ENCODE results near the gene GPX6. TPM values are rescaled to one million over a fixed set of nuclear protein-coding genes. Genes with fewer than 3 reads are reported as not detected.

GPX6 gene
- total RNA-seq, 3 donors from 2014 or later (not counting 1 experiment from before 2014, with no cell fraction given) = not detected

- DNase-seq (no peak), ATAC-seq (no peak)
- H3K27me3 Mint-ChIP-seq (ENCODE audit: low read depth in 2 of 2) = peaks cover 37 to 76% of the 10 kb centered on the region in 2 donors
- H3K36me3 Mint-ChIP-seq = no peaks in the 10 kb centered on the region
- H3K9me3 Mint-ChIP-seq = no peaks in the 10 kb centered on the region
- no peak overlapping the region for H3K4me3 ChIP-seq (ENCODE audit: low read length)
- H3K4me3 Mint-ChIP-seq = no peak overlapping the region
- peaks cover 3% of the 10 kb centered on the region for H3K27me3 ChIP-seq (ENCODE audit: control insufficient read depth, insufficient read depth, low read length)
- no peak overlapping the region for H3K27ac Mint-ChIP-seq
- 74% methylated on average over 7 of the region's 7 CpGs for WGBS (ENCODE audit: insufficient coverage)
- H3K36me3 ChIP-seq (ENCODE audit: control insufficient read depth, insufficient read depth, low read length) = no peaks in the 10 kb centered on the region
- H3K4me1 ChIP-seq (ENCODE audit: control insufficient read depth, insufficient read depth, low read length) = no peaks in the 10 kb centered on the region
- H3K27ac ChIP-seq (ENCODE audit: low read length) = no peak overlapping the region
- H3K9me3 ChIP-seq (ENCODE audit: control insufficient read depth, insufficient read depth, low read length) = no peaks in the 10 kb centered on the region
- intact Hi-C loops (cut with micrococcal nuclease) = no loop called here
- no peaks in the 10 kb centered on the region for H3K4me1 Mint-ChIP-seq
- TF ChIP-seq, protein P1, sequence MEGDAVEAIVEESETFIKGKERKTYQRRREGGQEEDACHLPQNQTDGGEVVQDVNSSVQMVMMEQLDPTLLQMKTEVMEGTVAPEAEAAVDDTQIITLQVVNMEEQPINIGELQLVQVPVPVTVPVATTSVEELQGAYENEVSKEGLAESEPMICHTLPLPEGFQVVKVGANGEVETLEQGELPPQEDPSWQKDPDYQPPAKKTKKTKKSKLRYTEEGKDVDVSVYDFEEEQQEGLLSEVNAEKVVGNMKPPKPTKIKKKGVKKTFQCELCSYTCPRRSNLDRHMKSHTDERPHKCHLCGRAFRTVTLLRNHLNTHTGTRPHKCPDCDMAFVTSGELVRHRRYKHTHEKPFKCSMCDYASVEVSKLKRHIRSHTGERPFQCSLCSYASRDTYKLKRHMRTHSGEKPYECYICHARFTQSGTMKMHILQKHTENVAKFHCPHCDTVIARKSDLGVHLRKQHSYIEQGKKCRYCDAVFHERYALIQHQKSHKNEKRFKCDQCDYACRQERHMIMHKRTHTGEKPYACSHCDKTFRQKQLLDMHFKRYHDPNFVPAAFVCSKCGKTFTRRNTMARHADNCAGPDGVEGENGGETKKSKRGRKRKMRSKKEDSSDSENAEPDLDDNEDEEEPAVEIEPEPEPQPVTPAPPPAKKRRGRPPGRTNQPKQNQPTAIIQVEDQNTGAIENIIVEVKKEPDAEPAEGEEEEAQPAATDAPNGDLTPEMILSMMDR (IDR thresholded peaks at IDR 0.05) = no peak
These were observed 16.0 kb upstream of the GPX6 start for GRCh38 chr6:28531479-28532128.

- peaks cover 38 to 77% of the 10 kb centered on the region in 2 donors for H3K27me3 Mint-ChIP-seq (ENCODE audit: low read depth in 2 of 2)
- no peak overlapping the region for H3K4me3 Mint-ChIP-seq
- H3K36me3 ChIP-seq (ENCODE audit: control insufficient read depth, insufficient read depth, low read length) = no peaks in the 10 kb centered on the region
- no peak overlapping the region for H3K27ac Mint-ChIP-seq
- 22% methylated on average over 1 of the region's 1 CpG for WGBS (ENCODE audit: insufficient coverage)
- no peaks in the 10 kb centered on the region for H3K9me3 ChIP-seq (ENCODE audit: control insufficient read depth, insufficient read depth, low read length)
- intact Hi-C loops (cut with micrococcal nuclease) = no loop called here
- no peaks in the 10 kb centered on the region for H3K36me3 Mint-ChIP-seq
- no peak overlapping the region for H3K27ac ChIP-seq (ENCODE audit: low read length)
- ATAC-seq (no peak), DNase-seq (no peak)
- TF ChIP-seq, protein P1 (IDR thresholded peaks at IDR 0.05) = no peak
- no peak overlapping the region for H3K4me3 ChIP-seq (ENCODE audit: low read length)
- no peaks in the 10 kb centered on the region for H3K4me1 ChIP-seq (ENCODE audit: control insufficient read depth, insufficient read depth, low read length)
- peaks cover 3% of the 10 kb centered on the region for H3K27me3 ChIP-seq (ENCODE audit: control insufficient read depth, insufficient read depth, low read length)
- H3K9me3 Mint-ChIP-seq = no peaks in the 10 kb centered on the region
- peaks cover 0 to 5% of the 10 kb centered on the region in 2 donors for H3K4me1 Mint-ChIP-seq
These were observed 15.2 kb upstream of the GPX6 start for GRCh38 chr6:28530777-28531176.

DNA sequence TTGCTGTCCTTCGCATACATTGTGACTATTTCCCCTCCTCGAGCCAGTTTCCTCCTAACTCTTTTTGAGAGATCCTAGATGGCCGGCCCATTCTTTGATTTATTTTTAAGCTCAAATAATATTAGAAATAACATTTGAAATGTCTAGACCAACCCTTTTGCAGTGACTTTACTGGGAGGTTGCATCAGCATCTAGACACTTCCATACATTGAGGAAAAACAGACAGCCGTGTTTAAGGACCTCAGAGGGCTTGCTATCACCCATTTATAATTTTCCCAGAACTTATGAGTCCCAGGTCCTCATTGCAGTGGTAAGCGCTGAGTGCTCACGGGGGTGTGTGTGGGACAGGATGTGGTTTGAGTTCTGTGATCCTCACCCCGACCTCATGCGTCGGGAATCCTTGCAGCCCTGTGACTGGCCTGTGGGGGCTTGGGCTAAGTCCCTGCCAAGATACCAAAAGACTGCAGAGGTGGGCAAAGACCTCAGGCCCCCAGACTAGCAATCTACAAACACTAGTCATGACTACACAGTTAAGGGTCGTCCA, 10.0 kb upstream of the GPX6 start, which contains the start of gene GPX5:
TSS of gene GPX5 (plus strand) at position 386 of the 544 bp plus-strand sequence. CDS start at position 519, 133 bp downstream.
- Mint-ChIP-seq H3K27me3 (ENCODE audit: low read depth in 2 of 2) (peaks cover 31 to 78% of the 10 kb centered on the region in 2 donors), H3K9me3 (no peaks in the 10 kb centered on the region), H3K4me3 (no peak within 1 kb of the TSS), H3K36me3 (no peaks in the 10 kb centered on the region), H3K27ac (no peak within 1 kb of the TSS), H3K4me1 (peaks cover 0 to 8% of the 10 kb centered on the region in 2 donors)
- peak in 2 of 3 donors; percentile 50 to 63 for ATAC-seq
- Histone ChIP-seq H3K4me3 (ENCODE audit: low read length) (no peak within 1 kb of the TSS), H3K27ac (ENCODE audit: low read length) (no peak within 1 kb of the TSS), H3K4me1 (ENCODE audit: control insufficient read depth, insufficient read depth, low read length) (no peaks in the 10 kb centered on the region), H3K27me3 (ENCODE audit: control insufficient read depth, insufficient read depth, low read length) (peaks cover 9% of the 10 kb centered on the region), H3K9me3 (ENCODE audit: control insufficient read depth, insufficient read depth, low read length) (no peaks in the 10 kb centered on the region), H3K36me3 (ENCODE audit: control insufficient read depth, insufficient read depth, low read length) (no peaks in the 10 kb centered on the region)
- intact Hi-C loops (cut with micrococcal nuclease) = no loop called here
- DNase-seq = peak in 1 of 2 donors; percentile 45
- TF ChIP-seq, protein P1 (IDR thresholded peaks at IDR 0.05) = no peak
- 30% methylated on average over 8 of the region's 10 CpGs for WGBS (ENCODE audit: insufficient coverage)

Measured in natural killer cell (primary cell).